ENCODE data around the gene UQCC5. TPM values are rescaled to one million over a fixed set of nuclear protein-coding genes. Genes with fewer than 3 reads are reported as not detected.
A peak's percentile ranks its signal among the peaks of the same experiment; 100 is the strongest.
"Not testable (repeated sequence)": the region's sequence is repeated elsewhere in the genome, so short reads cannot be mapped to it uniquely, and the experiment has no call there.

Gene UQCC5
- polyA plus RNA-seq, 1 donor, result 12.2 TPM

GRCh38 chr3:52523386-52524257 is 12.8 kb upstream of the UQCC5 start:
- DNase-seq, result no peak

- DNase-seq, result no peak
Measured at GRCh38 chr3:52524258-52524751, 12.1 kb upstream of the UQCC5 start.

GRCh38 chr3:52524752-52525679 is 11.4 kb upstream of the UQCC5 start:
- no peak for DNase-seq

GRCh38 chr3:52525680-52526561 is 10.5 kb upstream of the UQCC5 start:
- DNase-seq, result no peak

GRCh38 chr3:52526671-52527038 is 9.8 kb upstream of the UQCC5 start:
- not testable (repeated sequence) for DNase-seq

- no peak for DNase-seq
Measured at GRCh38 chr3:52527039-52527731, 9.2 kb upstream of the UQCC5 start.

GRCh38 chr3:52527732-52528585 is 8.4 kb upstream of the UQCC5 start:
- no peak for DNase-seq

- no peak for DNase-seq
Measured at GRCh38 chr3:52528586-52529375, 7.6 kb upstream of the UQCC5 start.

GRCh38 chr3:52529376-52530333 is 6.8 kb upstream of the UQCC5 start:
- no peak for DNase-seq

GRCh38 chr3:52530918-52531826 is 5.2 kb upstream of the UQCC5 start:
- DNase-seq, result no peak

- no peak for DNase-seq
Measured at GRCh38 chr3:52531860-52532516, 4.4 kb upstream of the UQCC5 start.

GRCh38 chr3:52532517-52532837 is 3.9 kb upstream of the UQCC5 start:
- no peak for DNase-seq

GRCh38 chr3:52532838-52533622 is 3.4 kb upstream of the UQCC5 start:
- no peak for DNase-seq

- DNase-seq, result peak; percentile 79
Measured at GRCh38 chr3:52533623-52534280, 2.7 kb upstream of the UQCC5 start, which contains the start of gene NT5DC2. TSS of gene NT5DC2 (minus strand) at chr3:52533857. CDS start at chr3:52533737, 120 bp downstream.
